HG03097 (cell line): Measurements from ENCODE around the gene ADAD2.

Experiments used
- ATAC-seq: cut with Tn5 transposase; IDR thresholded peaks from one replicate; pipeline ENCODE4 v1.9.1; 2021; ENCODE audit not compliant: unreplicated experiment, low FRiP score

Gene ADAD2

DNA sequence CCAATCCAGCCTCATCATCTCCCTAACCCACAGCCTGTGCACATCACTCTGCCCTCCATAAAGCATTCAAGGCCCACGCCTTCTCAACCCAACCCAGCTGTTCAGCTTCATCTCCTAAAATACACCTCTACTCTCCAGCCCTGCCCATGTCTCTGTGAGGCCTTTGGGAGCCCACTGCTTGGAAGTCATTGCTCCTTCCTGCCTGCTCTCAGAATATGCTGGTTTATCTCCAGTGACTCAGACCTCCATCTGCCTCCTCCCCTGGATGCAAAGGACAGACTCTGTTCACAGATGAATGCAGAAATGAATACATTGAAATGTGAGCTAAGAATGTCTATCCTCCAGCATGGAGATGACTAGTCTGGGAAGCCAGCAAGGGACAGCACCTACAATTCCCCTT is 29.9 kb downstream of the ADAD2 start:
- ATAC-seq = no peak

GRCh38 chr16:84223456-84223855 is 32.5 kb downstream of the ADAD2 start:
- no peak for ATAC-seq

GRCh38 chr16:84224554-84224953 is 33.6 kb downstream of the ADAD2 start:
- no peak for ATAC-seq

DNA sequence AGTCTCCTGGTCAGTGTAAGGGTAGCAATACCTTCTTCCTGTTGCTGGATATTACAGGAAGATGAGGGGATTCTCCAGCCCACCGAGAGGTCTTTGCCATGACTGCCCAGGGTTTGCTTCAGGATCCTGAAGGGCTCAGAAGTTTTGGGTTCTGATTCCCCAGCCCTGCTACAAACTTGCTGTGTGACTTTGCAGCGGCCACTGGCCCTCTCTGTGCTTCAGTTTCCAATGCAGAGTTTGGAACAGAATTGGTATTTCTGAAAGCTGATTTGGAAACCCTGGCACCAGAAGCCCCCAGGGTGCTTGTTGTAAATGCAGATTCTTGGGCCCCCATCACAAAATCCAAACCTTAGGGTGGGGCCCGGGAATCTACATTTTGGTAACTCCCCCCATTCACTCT is 34.2 kb downstream of the ADAD2 start:
- no peak for ATAC-seq

DNA sequence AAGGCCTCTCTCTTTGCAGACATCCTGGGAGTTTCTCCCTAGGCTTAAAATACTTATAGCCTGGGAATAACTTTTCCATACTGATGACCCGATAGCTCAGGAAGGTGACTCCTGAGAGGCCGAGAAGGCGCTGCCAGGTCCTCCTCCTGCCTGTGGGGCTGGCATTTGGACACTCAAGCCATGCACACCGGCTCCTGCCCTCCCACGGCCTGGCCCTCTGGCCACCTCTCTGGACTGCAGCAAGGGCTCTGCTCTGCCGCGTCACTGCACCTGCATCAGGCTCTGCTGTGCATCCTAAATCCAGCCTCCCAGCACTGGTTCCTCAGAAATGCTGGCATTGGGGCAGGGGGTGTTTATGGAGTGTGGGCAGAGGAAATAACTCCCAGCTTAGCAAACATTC is 34.6 kb downstream of the ADAD2 start:
- ATAC-seq = no peak

DNA sequence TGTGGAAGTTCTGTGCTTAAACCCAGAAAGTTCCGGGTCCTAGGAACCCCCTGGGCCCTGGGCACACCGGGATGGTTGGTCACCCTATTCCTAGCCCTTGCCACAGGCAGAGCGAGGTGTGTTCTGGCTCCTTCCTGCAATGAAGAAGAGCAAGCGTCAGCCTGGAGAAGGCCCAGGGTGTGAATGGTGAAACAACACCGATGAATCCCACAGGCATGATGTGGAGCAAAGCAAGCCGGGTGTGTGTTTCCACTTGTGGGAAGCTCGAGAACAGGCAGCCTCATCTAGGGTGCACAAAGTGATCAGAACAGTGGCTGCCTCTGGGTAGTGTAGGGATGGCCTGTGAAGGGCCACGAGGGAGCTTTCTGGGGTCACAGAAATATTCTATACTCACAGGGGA is 35.1 kb downstream of the ADAD2 start:
- ATAC-seq = no peak

DNA sequence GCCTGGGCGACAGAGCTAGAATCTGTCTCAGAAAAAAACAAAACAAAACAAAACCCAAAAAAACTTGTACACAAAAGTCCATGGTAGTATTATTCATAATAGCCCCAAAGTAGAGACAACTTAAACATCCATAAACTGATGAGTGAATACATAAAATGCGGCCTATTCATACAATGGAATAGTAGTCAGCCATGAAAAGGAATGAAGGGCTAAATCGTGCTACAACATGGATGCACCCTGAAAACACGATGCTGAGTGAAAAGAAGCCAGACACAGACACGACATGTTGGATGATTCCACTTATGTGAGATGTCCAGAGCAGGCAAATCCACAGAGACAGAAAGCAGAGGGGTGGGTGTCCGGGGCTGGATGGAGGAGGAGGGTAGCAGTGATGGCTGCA is 36.6 kb downstream of the ADAD2 start:
- ATAC-seq = no peak

DNA sequence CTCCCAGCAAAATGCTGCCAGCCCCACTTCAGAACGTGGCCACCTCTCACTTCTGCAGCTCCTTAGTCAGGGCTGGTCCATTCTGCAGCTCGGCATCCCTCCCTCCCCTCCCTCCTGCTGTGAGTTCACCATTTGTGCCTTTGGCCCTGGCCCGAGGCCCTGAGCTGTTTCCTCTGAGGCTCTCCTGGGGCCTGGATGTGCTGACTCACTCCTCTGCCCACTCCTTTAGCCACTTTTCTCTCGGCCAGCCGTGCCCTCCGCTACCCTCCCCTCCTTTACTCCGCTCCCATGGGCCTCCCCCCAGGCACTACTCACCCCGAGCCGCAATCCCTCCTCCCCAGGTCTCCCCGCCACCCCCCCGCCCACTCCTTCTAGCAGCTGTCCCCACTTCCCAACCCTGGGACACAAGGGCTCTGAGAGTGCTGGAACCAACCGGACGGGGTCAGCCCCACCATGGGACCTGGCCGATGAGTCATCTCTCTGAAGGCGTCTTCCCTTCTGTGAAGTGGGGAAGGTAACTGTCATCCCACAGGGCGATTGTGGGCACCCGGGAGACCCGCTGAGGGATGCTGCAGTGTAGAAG is 37.4 kb downstream of the ADAD2 start:
- no peak for ATAC-seq

- ATAC-seq = no peak
Measured at GRCh38 chr16:84229471-84229870, 38.5 kb downstream of the ADAD2 start.

DNA sequence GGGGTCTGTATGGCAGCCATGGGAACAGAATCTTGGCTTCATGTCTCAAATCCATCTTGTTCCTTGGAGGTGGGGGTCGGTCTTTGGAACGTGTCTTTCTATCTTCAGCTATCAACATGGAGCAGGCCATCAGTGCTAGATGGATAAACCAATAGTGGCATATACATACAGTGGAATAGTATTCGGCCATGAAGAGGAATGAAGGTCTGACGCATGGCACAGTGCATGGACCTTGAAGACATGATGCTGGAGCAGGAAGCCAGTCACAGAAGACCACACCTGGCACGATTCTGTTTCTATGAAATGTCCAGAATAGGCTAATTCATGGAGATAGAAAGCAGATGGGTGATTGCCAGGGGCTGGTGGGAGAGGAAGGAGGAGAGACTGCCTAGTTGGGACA is 41.1 kb downstream of the ADAD2 start:
- no peak for ATAC-seq

DNA sequence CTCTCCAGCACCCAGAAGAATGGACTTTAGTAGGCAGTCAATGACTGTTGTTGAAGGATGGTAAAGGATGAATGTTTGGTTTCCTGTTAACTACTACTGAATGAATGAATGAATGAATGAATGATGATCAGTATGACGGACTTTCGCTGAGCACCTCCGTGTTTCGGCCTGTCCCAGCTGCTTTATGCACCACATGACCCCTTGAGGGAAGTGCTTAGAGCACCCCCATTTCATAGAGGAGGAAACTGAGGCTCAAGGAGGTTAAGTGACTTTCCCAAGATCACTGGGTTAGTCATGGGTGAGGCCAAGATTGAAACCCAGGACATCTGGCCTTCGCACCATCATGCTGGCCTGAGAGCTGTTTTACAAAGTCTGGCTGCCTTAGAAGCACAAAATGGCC is 42.0 kb downstream of the ADAD2 start:
- ATAC-seq = no peak

DNA sequence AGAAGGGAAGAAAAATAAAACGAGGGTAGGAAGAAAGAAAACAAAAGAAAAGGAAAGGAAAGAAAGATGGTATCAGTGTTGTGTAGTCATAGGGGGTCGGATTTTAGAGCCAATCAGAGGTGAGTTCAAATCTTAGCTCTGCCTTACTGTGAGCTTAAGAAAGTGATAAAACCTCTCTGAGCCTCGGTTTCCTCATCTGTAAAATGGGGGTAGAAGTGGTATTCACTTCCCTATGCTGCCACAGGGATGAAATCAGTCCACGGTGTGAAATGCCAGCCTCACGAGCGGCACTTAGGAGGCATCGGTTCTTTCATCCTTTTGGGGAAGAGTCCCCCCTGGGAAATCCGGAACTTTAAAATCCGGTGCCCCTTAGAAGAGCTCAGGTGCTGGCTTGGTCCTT is 42.8 kb downstream of the ADAD2 start:
- ATAC-seq = no peak

GRCh38 chr16:84234321-84235241 is 43.6 kb downstream of the ADAD2 start:
- no peak for ATAC-seq

- ATAC-seq = no peak
Measured at GRCh38 chr16:84236671-84237070, 45.7 kb downstream of the ADAD2 start.

DNA sequence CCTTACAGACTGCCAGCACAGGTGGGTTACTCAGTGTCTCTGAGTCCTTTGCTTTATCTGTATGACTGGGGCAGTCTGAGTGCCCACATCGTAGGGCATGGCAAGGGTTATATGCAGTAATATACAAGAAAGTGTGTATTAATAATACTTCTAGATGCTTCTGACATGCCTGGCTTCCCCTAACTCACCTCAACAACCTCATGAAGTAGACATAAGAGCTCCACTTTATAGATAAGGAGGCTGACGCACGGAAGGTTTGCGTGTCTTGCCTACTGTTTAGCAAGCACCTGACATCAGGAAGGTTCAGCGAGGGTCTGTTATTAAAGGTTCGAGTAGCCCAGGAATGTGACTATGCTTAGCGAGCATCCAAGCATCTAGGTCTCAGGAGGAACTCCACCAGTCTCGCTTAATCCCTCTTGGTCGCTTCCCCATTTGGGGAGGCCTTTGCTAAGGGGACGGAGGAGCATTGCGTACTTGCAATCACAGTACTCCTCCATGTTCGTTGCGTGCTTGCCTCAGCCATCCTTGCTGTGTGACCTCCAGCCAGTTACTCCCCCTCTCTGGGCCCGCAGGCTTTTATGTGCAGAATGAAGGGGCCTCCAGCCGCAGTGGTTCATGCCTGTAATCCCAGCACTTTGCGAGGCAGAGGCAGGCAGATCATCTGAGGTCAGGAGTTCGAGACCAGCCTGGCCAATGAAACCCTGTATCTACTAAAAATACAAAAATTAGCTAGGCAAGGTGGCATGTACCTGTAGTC is 47.2 kb downstream of the ADAD2 start:
- no peak for ATAC-seq

- no peak for ATAC-seq
Measured at GRCh38 chr16:84239141-84239769, 48.3 kb downstream of the ADAD2 start.

DNA sequence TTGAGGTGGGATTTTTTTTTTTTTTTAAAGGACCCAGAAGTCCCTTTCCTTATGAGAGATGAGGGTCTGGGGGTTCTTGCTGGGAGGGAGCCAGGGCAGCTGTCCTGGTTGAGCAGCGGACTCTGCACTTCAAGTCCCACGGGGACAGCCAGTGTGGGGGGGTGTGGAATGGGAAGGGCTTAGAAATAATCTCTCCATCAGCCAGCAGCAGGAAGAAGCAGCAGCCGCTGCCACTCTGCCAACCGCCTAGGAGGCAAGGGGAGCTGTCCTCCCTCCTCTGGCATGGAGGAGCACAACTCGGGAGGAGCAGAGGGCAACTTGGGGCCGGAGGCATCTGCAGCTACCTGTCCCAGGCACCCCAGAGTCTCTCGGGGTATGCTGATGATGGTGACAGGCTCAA is 49.0 kb downstream of the ADAD2 start, which contains the start of gene KCNG4:
KCNG4 (minus strand) TSS at position 104 of the 400 bp plus-strand sequence. CDS start 2,527 bp downstream, outside the sequence.
- ATAC-seq = no peak

DNA sequence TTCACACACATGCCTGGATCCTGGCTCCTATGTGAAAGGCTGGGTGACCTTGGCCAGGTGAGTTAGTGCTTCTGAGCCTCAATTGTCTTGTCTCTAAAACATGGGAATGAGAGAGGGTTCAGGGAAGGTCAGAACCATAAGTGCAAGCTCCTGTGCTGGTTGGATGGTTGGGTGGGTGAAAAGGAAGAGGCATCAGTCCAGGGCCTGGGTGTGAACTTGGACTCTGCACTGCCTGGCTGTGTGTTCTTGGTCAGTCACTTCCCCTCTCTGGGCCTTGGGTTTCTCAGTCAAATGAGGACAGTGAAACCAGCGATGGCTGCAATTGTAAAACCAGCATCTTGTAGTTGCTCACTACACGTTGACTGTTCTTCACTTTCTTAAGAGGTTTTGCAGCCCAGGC is 49.5 kb downstream of the ADAD2 start:
- no peak for ATAC-seq

DNA sequence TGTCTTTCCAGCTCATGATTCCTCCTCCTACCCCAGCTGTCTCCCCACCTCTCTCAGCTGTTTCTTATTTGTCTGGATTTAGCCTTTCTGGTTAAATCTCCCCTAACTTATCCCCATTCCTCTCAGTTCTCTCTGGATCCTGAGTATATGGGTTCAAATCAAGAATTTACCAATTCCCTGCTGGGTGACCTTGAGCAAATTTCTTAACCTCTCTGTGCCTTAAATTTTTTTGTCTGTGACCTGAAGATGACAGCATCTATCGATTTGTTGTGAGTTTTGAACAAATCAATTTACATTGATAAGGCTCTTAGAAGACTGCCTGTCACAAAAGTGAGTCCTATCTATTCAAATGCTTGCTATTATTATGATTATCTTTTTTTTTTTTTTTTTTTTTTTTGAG is 50.8 kb downstream of the ADAD2 start:
- ATAC-seq = no peak

- ATAC-seq = no peak
Measured at GRCh38 chr16:84242839-84243238, 51.9 kb downstream of the ADAD2 start.

- no peak for ATAC-seq
Measured at GRCh38 chr16:84243732-84244131, 52.8 kb downstream of the ADAD2 start.
